ENCODE data around the gene CXXC4.

DNA sequence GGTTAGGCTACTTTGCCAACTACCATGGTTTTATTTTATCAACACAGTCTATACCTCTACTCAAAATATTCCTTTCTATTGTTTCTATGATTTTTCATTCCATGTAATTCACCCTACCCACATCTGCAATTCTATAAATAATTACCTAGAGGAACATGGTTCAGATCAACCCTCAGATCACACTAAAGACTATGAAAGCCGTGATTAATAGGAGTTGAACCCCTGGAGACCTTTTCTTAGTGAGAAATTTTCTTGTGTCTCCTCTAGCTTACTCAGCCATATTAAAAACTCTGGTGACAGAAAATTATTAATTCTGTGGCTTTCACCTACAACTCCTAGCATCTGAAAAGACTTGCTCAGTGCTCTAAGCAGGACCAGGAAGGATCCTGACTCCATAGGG is 38.5 kb upstream of the CXXC4 start:
- TF ChIP-seq EZH2phosphoT487 (IDR thresholded peaks at IDR 0.05; ENCODE audit: borderline replicate concordance, low read length): no peak
- no peak for TF ChIP-seq EZH2 (IDR thresholded peaks at IDR 0.05; ENCODE audit: low read length, unreplicated experiment)
